SK-N-SH (cell line): ENCODE results near the gene YEATS4.

Experiments
- EP300 ChIP-seq, 2 experiments: IDR thresholded peaks; 2 replicates each; pipeline versions ENCODE4 v1.4.0 to v1.6.1; 2012; ENCODE audit warnings: borderline replicate concordance in 1 of 2, low read depth in 1 of 2, low read length in 1 of 2
- RAD21 ChIP-seq: IDR thresholded peaks from 2 replicates; pipeline ENCODE4 v1.6.1; 2012; ENCODE audit warnings: mild to moderate bottlenecking, low read length
- REST ChIP-seq: IDR thresholded peaks from 2 replicates; pipeline ENCODE4 v1.6.1; 2012; ENCODE audit warnings: mild to moderate bottlenecking, low read depth, low read length, moderate library complexity

DNA sequence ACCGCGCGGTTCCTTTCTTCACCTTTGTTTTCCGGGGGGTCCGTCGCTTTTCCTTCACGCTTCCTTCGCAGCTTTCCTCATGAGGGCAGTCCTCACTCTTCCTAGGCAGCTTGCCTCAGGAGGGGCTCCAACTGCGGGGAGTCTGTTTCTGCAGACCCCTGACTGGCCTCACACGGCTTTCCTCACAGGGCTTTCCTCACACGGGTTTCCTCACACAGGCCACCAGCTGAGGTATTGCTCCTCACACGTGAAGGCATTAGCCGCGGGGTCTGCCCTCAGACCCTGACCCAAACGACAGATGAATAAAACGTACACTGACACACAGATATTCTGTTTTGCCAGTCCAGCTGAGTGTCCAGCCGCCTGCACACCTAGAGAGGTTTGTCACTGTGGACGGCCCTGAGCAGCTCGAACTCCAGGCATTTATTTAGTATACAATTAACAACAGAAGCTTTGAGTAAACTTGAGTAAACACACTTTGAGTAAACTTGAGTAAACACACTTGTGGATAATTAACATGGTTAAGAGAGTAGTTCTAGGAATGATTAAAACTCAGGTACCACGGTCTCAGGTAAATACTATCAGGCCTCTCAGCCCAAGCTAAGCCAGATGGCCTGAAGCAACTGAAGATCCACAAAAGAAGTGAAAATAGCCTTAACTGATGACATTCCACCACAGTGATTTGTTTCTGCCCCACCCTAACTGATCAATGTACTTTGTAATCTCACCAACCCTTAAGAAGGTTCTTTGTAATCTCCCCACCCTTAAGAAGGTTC is 27.4 kb upstream of the YEATS4 start:
- no peak for TF ChIP-seq EP300 (IDR thresholded peaks at IDR 0.05; ENCODE audit: borderline replicate concordance in 1 of 2, low read depth in 1 of 2, low read length in 1 of 2)
- no peak for TF ChIP-seq RAD21
- TF ChIP-seq REST, result no peak
